Measurements from ENCODE around the gene WNT4.
A peak's percentile ranks its signal among the peaks of the same experiment; 100 is the strongest.

WNT4 gene

GRCh38 chr1:22115286-22115685, 27.6 kb downstream of the WNT4 start:
- no peak for TF ChIP-seq POLR2A (IDR thresholded peaks at IDR 0.05; ENCODE audit: low read depth, low read length)
- no peak for TF ChIP-seq TAF1 (IDR thresholded peaks at IDR 0.05; ENCODE audit: borderline replicate concordance, low read depth, low read length)
- TF ChIP-seq POLR2AphosphoS5 (IDR thresholded peaks at IDR 0.05; ENCODE audit: low read depth, low read length), result no peak
- DNase-seq (ENCODE audit: insufficient read length), result no peak
- no peak for FAIRE-seq

- DNase-seq (ENCODE audit: insufficient read length), result no peak
- no peak for FAIRE-seq
- TF ChIP-seq POLR2A (IDR thresholded peaks at IDR 0.05; ENCODE audit: low read depth, low read length) (no peak), TAF1 (IDR thresholded peaks at IDR 0.05; ENCODE audit: borderline replicate concordance, low read depth, low read length) (no peak), POLR2AphosphoS5 (IDR thresholded peaks at IDR 0.05; ENCODE audit: low read depth, low read length) (no peak)
Measured at GRCh38 chr1:22114083-22115012, 28.5 kb downstream of the WNT4 start.

- DNase-seq (ENCODE audit: insufficient read length) (no peak), FAIRE-seq (no peak)
- no peak for TF ChIP-seq POLR2AphosphoS5 (IDR thresholded peaks at IDR 0.05; ENCODE audit: low read depth, low read length)
- no peak for TF ChIP-seq POLR2A (IDR thresholded peaks at IDR 0.05; ENCODE audit: low read depth, low read length)
- TF ChIP-seq TAF1 (IDR thresholded peaks at IDR 0.05; ENCODE audit: borderline replicate concordance, low read depth, low read length), result no peak
Measured at GRCh38 chr1:22112554-22112953, 30.3 kb downstream of the WNT4 start.

- DNase-seq (ENCODE audit: insufficient read length), result no peak
- no peak for FAIRE-seq
- TF ChIP-seq POLR2A (IDR thresholded peaks at IDR 0.05; ENCODE audit: low read depth, low read length) (no peak), TAF1 (IDR thresholded peaks at IDR 0.05; ENCODE audit: borderline replicate concordance, low read depth, low read length) (no peak), POLR2AphosphoS5 (IDR thresholded peaks at IDR 0.05; ENCODE audit: low read depth, low read length) (no peak)
Measured at GRCh38 chr1:22111620-22112019, 31.3 kb downstream of the WNT4 start.

GRCh38 chr1:22111115-22111514, 31.8 kb downstream of the WNT4 start:
- FAIRE-seq (no peak), DNase-seq (ENCODE audit: insufficient read length) (no peak)
- TF ChIP-seq TAF1 (IDR thresholded peaks at IDR 0.05; ENCODE audit: borderline replicate concordance, low read depth, low read length), result no peak
- TF ChIP-seq POLR2A (IDR thresholded peaks at IDR 0.05; ENCODE audit: low read depth, low read length), result no peak
- no peak for TF ChIP-seq POLR2AphosphoS5 (IDR thresholded peaks at IDR 0.05; ENCODE audit: low read depth, low read length)

GRCh38 chr1:22110016-22110415, 32.9 kb downstream of the WNT4 start:
- FAIRE-seq (no peak), DNase-seq (ENCODE audit: insufficient read length) (no peak)
- no peak for TF ChIP-seq POLR2A (IDR thresholded peaks at IDR 0.05; ENCODE audit: low read depth, low read length)
- TF ChIP-seq TAF1 (IDR thresholded peaks at IDR 0.05; ENCODE audit: borderline replicate concordance, low read depth, low read length), result no peak
- TF ChIP-seq POLR2AphosphoS5 (IDR thresholded peaks at IDR 0.05; ENCODE audit: low read depth, low read length), result no peak

GRCh38 chr1:22108339-22109105, 34.4 kb downstream of the WNT4 start:
- FAIRE-seq (no peak), DNase-seq (ENCODE audit: insufficient read length) (no peak)
- TF ChIP-seq POLR2A (IDR thresholded peaks at IDR 0.05; ENCODE audit: low read depth, low read length), result no peak
- no peak for TF ChIP-seq TAF1 (IDR thresholded peaks at IDR 0.05; ENCODE audit: borderline replicate concordance, low read depth, low read length)
- TF ChIP-seq POLR2AphosphoS5 (IDR thresholded peaks at IDR 0.05; ENCODE audit: low read depth, low read length), result no peak

- DNase-seq (ENCODE audit: insufficient read length) (no peak), FAIRE-seq (no peak)
- no peak for TF ChIP-seq TAF1 (IDR thresholded peaks at IDR 0.05; ENCODE audit: borderline replicate concordance, low read depth, low read length)
- TF ChIP-seq POLR2AphosphoS5 (IDR thresholded peaks at IDR 0.05; ENCODE audit: low read depth, low read length), result no peak
- TF ChIP-seq POLR2A (IDR thresholded peaks at IDR 0.05; ENCODE audit: low read depth, low read length), result no peak
Measured at GRCh38 chr1:22107126-22107525, 35.8 kb downstream of the WNT4 start.

GRCh38 chr1:22105611-22106207, 37.2 kb downstream of the WNT4 start:
- DNase-seq (ENCODE audit: insufficient read length), result no peak
- no peak for TF ChIP-seq POLR2A (IDR thresholded peaks at IDR 0.05; ENCODE audit: low read depth, low read length)
- no peak for TF ChIP-seq TAF1 (IDR thresholded peaks at IDR 0.05; ENCODE audit: borderline replicate concordance, low read depth, low read length)
- TF ChIP-seq POLR2AphosphoS5 (IDR thresholded peaks at IDR 0.05; ENCODE audit: low read depth, low read length), result no peak
- FAIRE-seq, result peak; percentile 90

GRCh38 chr1:22104865-22105437, 37.9 kb downstream of the WNT4 start:
- DNase-seq (ENCODE audit: insufficient read length) (no peak), FAIRE-seq (no peak)
- TF ChIP-seq TAF1 (IDR thresholded peaks at IDR 0.05; ENCODE audit: borderline replicate concordance, low read depth, low read length) (no peak), POLR2A (IDR thresholded peaks at IDR 0.05; ENCODE audit: low read depth, low read length) (no peak), POLR2AphosphoS5 (IDR thresholded peaks at IDR 0.05; ENCODE audit: low read depth, low read length) (no peak)

GRCh38 chr1:22104094-22104493, 38.8 kb downstream of the WNT4 start:
- no peak for FAIRE-seq
- DNase-seq (ENCODE audit: insufficient read length), result no peak

More at GRCh38 chr1:22104094-22104493, 38.8 kb downstream of the WNT4 start:
- TF ChIP-seq POLR2A (IDR thresholded peaks at IDR 0.05; ENCODE audit: low read depth, low read length) (no peak), POLR2AphosphoS5 (IDR thresholded peaks at IDR 0.05; ENCODE audit: low read depth, low read length) (no peak), TAF1 (IDR thresholded peaks at IDR 0.05; ENCODE audit: borderline replicate concordance, low read depth, low read length) (no peak)
